HepG2 (cell line): ENCODE data around the gene CUL2. TPM values are rescaled to one million over a fixed set of nuclear protein-coding genes. Genes with fewer than 3 reads are reported as not detected.

ENCODE experiments used
- ZBTB10 ChIP-seq: sonication (generic); formaldehyde crosslinking; IDR thresholded peaks from 2 replicates; pipeline ENCODE4 v1.4.0; 2020; ENCODE audit warnings: missing genetic modification reagents, borderline replicate concordance
- ZBTB40 ChIP-seq, 2 experiments: fragments of 450-650 bp in 1 of 2; sonication (generic) in 1 of 2; formaldehyde crosslinking in 1 of 2; IDR thresholded peaks; 2 replicates each; pipeline versions ENCODE4 v1.6.1 to v1.8.0; 2016 to 2022; ENCODE audit warnings: antibody characterized with exemption in 1 of 2, mild to moderate bottlenecking in 1 of 2, missing genetic modification reagents in 1 of 2
- polyA plus RNA-seq, 8 experiments: library from polyadenylated mRNA; depleted of rRNA in 3 of 8; stranded (reverse) in 7 of 8; unstranded in 1 of 8; fragments of >200 nt; fragmentation: Illumina TruSeq in 4 of 8; extraction: Trizol in 4 of 8; gene quantifications; 2 replicates each; pipeline versions ENCODE4 v1.2.1 to v1.2.3, GENCODE V29; 2011 to 2016; ENCODE audit warnings: low read depth in 4 of 8, missing spikeins in 1 of 8, mixed read lengths in 1 of 8; ENCODE audit not compliant: insufficient read depth in 1 of 8
- total RNA-seq, 5 experiments: library from RNA; depleted of rRNA; stranded (reverse); fragments of >200 nt; fragmentation: Illumina TruSeq; extraction: Trizol; gene quantifications; 2 replicates each; pipeline ENCODE4 v1.2.3, GENCODE V29; 2016; ENCODE audit warnings: low read depth in 1 of 5

CUL2 gene
- total and polyA plus RNA-seq, 2 of the 13 experiments (the other 11 are each of a cell fraction or from before 2014, with no cell fraction given): 9.6 to 33.1 TPM

GRCh38 chr10:35127289-35127891, 37.2 kb upstream of the CUL2 start (continued):
- TF ChIP-seq ZBTB10 (0 out of 2 replicates have a peak, but pooled peaks have one; percentile 25), ZBTB40 (IDR thresholded peaks at IDR 0.05) (no peak), ZBTB40 (CRISPR knock-in tag; IDR thresholded peaks at IDR 0.05) (peak; percentile 24; the same call in 1 of the 2 replicates)
